Keratinocyte (primary cell): Measurements from ENCODE around the gene STK16. TPM values are rescaled to one million over a fixed set of nuclear protein-coding genes. Genes with fewer than 3 reads are reported as not detected.

Source experiments
- DNase-seq: peaks from one replicate; pipeline ENCODE4 v3.0.0-alpha.2; 2011; ENCODE audit warnings: low read depth, missing footprints, low spot score
- FAIRE-seq: peaks from 2 replicates; lab custom pipeline; 2011; peaks lifted over from hg19 to GRCh38; lab: Jason Lieb, UNC
- H2AFZ ChIP-seq: 2 replicates; pipeline ENCODE4 v1.6.0; 2012; ENCODE audit warnings: low read length, control low read depth, inconsistent platforms; ENCODE audit not compliant: control insufficient read depth
- H3K27ac ChIP-seq: 2 replicates; pipeline ENCODE4 v1.5.1; 2011; ENCODE audit warnings: low read length; ENCODE audit not compliant: control insufficient read depth, insufficient read depth
- H3K27me3 ChIP-seq: 3 replicates; pipeline ENCODE4 v1.6.0; 2011; ENCODE audit warnings: low read length; ENCODE audit not compliant: control insufficient read depth, insufficient read depth; ENCODE audit errors: extremely low read depth
- H3K36me3 ChIP-seq, 2 experiments: 2 replicates in 1 of 2; 3 replicates in 1 of 2; pipeline ENCODE4 v1.5.1; 2011; ENCODE audit warnings: low read length in 2 of 2, mild to moderate bottlenecking in 1 of 2; ENCODE audit not compliant: control insufficient read depth in 2 of 2, insufficient read depth in 2 of 2; ENCODE audit errors: extremely low read depth in 1 of 2
- H3K4me1 ChIP-seq: 3 replicates; pipeline ENCODE4 v1.5.1; 2011; ENCODE audit warnings: low read length; ENCODE audit not compliant: control insufficient read depth, insufficient read depth; ENCODE audit errors: extremely low read depth
- H3K4me2 ChIP-seq: 3 replicates; pipeline ENCODE4 v1.6.0; 2011; ENCODE audit warnings: low read depth, low read length; ENCODE audit not compliant: control insufficient read depth, insufficient read depth; ENCODE audit errors: extremely low read depth
- H3K4me3 ChIP-seq, 3 experiments: fragments of 200-600 bp in 1 of 3; sonication (generic) in 1 of 3; 2 replicates in 2 of 3; 3 replicates in 1 of 3; pipeline ENCODE4 v1.5.1; 2011 to 2016; ENCODE audit warnings: low read length in 3 of 3, mild to moderate bottlenecking in 3 of 3, control low read depth in 2 of 3, inconsistent platforms in 1 of 3, low read depth in 1 of 3, mixed read lengths in 1 of 3, mixed run types in 1 of 3, moderate library complexity in 1 of 3; ENCODE audit not compliant: control insufficient read depth in 2 of 3, insufficient read depth in 2 of 3; ENCODE audit errors: extremely low read depth in 1 of 3
- H3K79me2 ChIP-seq: 2 replicates; pipeline ENCODE4 v1.6.0; 2012; ENCODE audit warnings: low read length; ENCODE audit not compliant: control insufficient read depth, insufficient read depth
- H3K9ac ChIP-seq: 3 replicates; pipeline ENCODE4 v1.6.0; 2011; ENCODE audit warnings: low read length; ENCODE audit not compliant: control insufficient read depth, insufficient read depth; ENCODE audit errors: extremely low read depth
- H3K9me1 ChIP-seq: 3 replicates; pipeline ENCODE4 v1.6.0; 2011; ENCODE audit warnings: low read length; ENCODE audit not compliant: control insufficient read depth, insufficient read depth; ENCODE audit errors: extremely low read depth
- H3K9me3 ChIP-seq: 2 replicates; pipeline ENCODE4 v1.5.1; 2012; ENCODE audit warnings: low read depth, low read length; ENCODE audit not compliant: control insufficient read depth
- H4K20me1 ChIP-seq: 3 replicates; pipeline ENCODE4 v1.6.0; 2011; ENCODE audit warnings: low read length; ENCODE audit not compliant: control insufficient read depth, insufficient read depth; ENCODE audit errors: extremely low read depth
- CTCF ChIP-seq, 3 experiments: IDR thresholded peaks in 1 of 3; conservative IDR thresholded peaks in 1 of 3; optimal IDR thresholded peaks in 1 of 3; 2 replicates in 2 of 3; 3 replicates in 1 of 3; pipeline versions ENCODE3 to v1.5.1; 2011; ENCODE audit warnings: low read length in 3 of 3, mild to moderate bottlenecking in 3 of 3, moderate library complexity in 2 of 3, control low read depth in 1 of 3, inconsistent platforms in 1 of 3; ENCODE audit not compliant: insufficient read depth in 2 of 3; ENCODE audit errors: extremely low read depth in 1 of 3
- EZH2 ChIP-seq: IDR thresholded peaks from one replicate; pipeline ENCODE4 v1.6.1; 2012; ENCODE audit warnings: inconsistent platforms, mild to moderate bottlenecking, low read length, moderate library complexity
- dilution Hi-C: fragments of 300-500 bp; cut with MboI; formaldehyde crosslinking; loops from one replicate; pipeline ENCODE4 v1.7.0; 2020; ENCODE audit warnings: low sequenced_read_pairs; ENCODE audit not compliant: extremely low pct_ligation_motif_present
- polyA plus RNA-seq, 5 experiments: library from polyadenylated mRNA; depleted of rRNA in 3 of 5; stranded (reverse) in 3 of 5; stranded (forward) in 1 of 5; unstranded in 1 of 5; fragments of >200 nt; gene quantifications; 1 replicate in 1 of 5; 2 replicates in 3 of 5; 3 replicates in 1 of 5; pipeline versions ENCODE4 v1.2.1 to v1.2.3, GENCODE V29; 2011 to 2012; ENCODE audit warnings: missing spikeins in 2 of 5, low read depth in 1 of 5, low replicate concordance in 1 of 5

Gene STK16
- polyA plus RNA-seq, 1 donor (not counting 4 experiments of a cell fraction or from before 2014, with no cell fraction given): 35.8 TPM

- Histone ChIP-seq H3K9ac (no peak overlapping the region), H3K36me3 (peaks cover 1 to 2% of the 10 kb centered on the region in 2 experiments), H3K9me1 (no peaks in the 10 kb centered on the region), H4K20me1 (no peaks in the 10 kb centered on the region), H3K27me3 (no peaks in the 10 kb centered on the region), H2AFZ (peak overlapping the region; percentile 20), H3K4me1 (peaks cover 37% of the 10 kb centered on the region), H3K4me2 (peak overlapping the region; percentile 62), H3K4me3 (peak overlapping the region in 1 of 3 experiments; percentile 37), H3K27ac (peak overlapping the region; percentile 10), H3K9me3 (no peaks in the 10 kb centered on the region), H3K79me2 (no peaks in the 10 kb centered on the region)
- DNase-seq: no peak
- TF ChIP-seq CTCF (optimal IDR thresholded peaks at IDR 0.05 in 1 of 3, IDR thresholded peaks at IDR 0.05 in 1 of 3, conservative IDR thresholded peaks at IDR 0.05 in 1 of 3; ENCODE audit: extremely low read depth in 1 of 3, insufficient read depth in 2 of 3, low read length in 3 of 3) (no peak), EZH2 (no peak)
- FAIRE-seq: peak; percentile 5
- dilution Hi-C loops: no loop called here
These were observed 44.5 kb downstream of the STK16 start for GRCh38 chr2:219289537-219290361.

- peaks cover 28% of the 10 kb centered on the region for H3K4me1 ChIP-seq
- H3K27me3 ChIP-seq: no peaks in the 10 kb centered on the region
- no peak overlapping the region for H3K27ac ChIP-seq
- no peak overlapping the region for H2AFZ ChIP-seq
- H3K9me3 ChIP-seq: no peaks in the 10 kb centered on the region
- no peaks in the 10 kb centered on the region for H4K20me1 ChIP-seq
- dilution Hi-C loops: no loop called here
- no peaks in the 10 kb centered on the region for H3K9me1 ChIP-seq
- no peak for DNase-seq
- no peak for FAIRE-seq
- no peak overlapping the region for H3K4me2 ChIP-seq
- TF ChIP-seq CTCF (optimal IDR thresholded peaks at IDR 0.05 in 1 of 3, IDR thresholded peaks at IDR 0.05 in 1 of 3, conservative IDR thresholded peaks at IDR 0.05 in 1 of 3; ENCODE audit: extremely low read depth in 1 of 3, insufficient read depth in 2 of 3, low read length in 3 of 3) (no peak), EZH2 (no peak)
- no peaks in the 10 kb centered on the region for H3K79me2 ChIP-seq
- no peak overlapping the region for H3K4me3 ChIP-seq
- no peaks in the 10 kb centered on the region for H3K36me3 ChIP-seq
- no peak overlapping the region for H3K9ac ChIP-seq
These were observed 45.3 kb downstream of the STK16 start for GRCh38 chr2:219290381-219291171.
